ENCODE data around the gene ITIH1. TPM values are rescaled to one million over a fixed set of nuclear protein-coding genes. Genes with fewer than 3 reads are reported as not detected.

The ITIH1 gene
- total and polyA plus RNA-seq, 2 of the 4 experiments (the other 2 are of a cell fraction) = not detected

DNA sequence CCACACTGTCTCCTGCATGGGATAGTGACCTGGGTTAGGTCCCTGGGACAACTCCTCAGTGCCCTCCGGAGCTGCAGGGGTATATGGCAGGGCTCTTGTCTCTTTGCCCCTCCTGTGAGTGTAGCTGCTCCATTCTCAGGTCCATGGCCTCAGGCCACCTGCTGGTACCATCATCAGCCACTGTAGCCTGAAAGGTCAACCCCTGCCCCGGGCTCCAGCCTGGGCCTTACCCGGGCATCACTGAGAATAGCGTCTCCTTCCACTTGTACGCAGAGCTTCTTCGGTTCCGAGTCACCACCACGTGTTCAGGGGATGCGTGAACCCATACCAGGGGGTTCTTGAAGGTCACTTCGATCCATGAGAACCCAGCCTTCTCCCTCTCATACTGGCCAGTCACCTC lies 39.3 kb downstream of the ITIH1 start:
- Histone ChIP-seq H2BK5ac (ENCODE audit: low read depth, low read length, poor library complexity, severe bottlenecking) (no peak overlapping the region), H3K4ac (ENCODE audit: low read depth, low read length) (no peak overlapping the region), H3K4me3 (ENCODE audit: insufficient read depth, low read depth, low read length) (no peak overlapping the region), H2BK20ac (ENCODE audit: low read depth, low read length) (no peak overlapping the region), H3K9ac (ENCODE audit: low read depth, low read length) (no peak overlapping the region), H2BK120ac (ENCODE audit: low read depth, low read length) (no peak overlapping the region), H2AK9ac (replicated peaks; ENCODE audit: low read depth, low read length, poor library complexity) (no peak overlapping the region), H2AFZ (replicated peaks; ENCODE audit: low read length, poor library complexity) (no peak overlapping the region), H3K27me3 (ENCODE audit: control insufficient read depth, insufficient read depth, low read length) (peaks cover 18% of the 10 kb centered on the region), H3K4me1 (ENCODE audit: control insufficient read depth, insufficient read depth, low read length) (no peaks in the 10 kb centered on the region), H3K27ac (ENCODE audit: insufficient read depth, low read length) (no peak overlapping the region), H3K56ac (ENCODE audit: extremely low read depth, insufficient read depth, low read length) (no peak overlapping the region), H4K20me1 (ENCODE audit: insufficient read depth, low read length) (no peaks in the 10 kb centered on the region), H2BK15ac (ENCODE audit: low read depth, low read length) (no peak overlapping the region), H3K18ac (ENCODE audit: low read depth, low read length) (no peak overlapping the region), H3K79me1 (ENCODE audit: low read depth in 1 of 2, low read length in 2 of 2) (no peaks in the 10 kb centered on the region), H3K14ac (replicated peaks; ENCODE audit: low read depth, low read length) (no peak overlapping the region), H3K23ac (ENCODE audit: low read depth, low read length) (no peak overlapping the region), H3K4me2 (ENCODE audit: low read depth, low read length) (no peak overlapping the region), H4K5ac (ENCODE audit: low read depth, low read length) (no peak overlapping the region), H3K36me3 (ENCODE audit: control insufficient read depth, insufficient read depth, low read length) (no peaks in the 10 kb centered on the region), H4K91ac (ENCODE audit: insufficient read depth, low read depth, low read length) (no peak overlapping the region), H2AK5ac (ENCODE audit: low read depth, low read length) (no peak overlapping the region), H3K9me1 (ENCODE audit: insufficient read depth, low read length) (no peaks in the 10 kb centered on the region), H4K8ac (ENCODE audit: low read depth in 2 of 2, low read length in 2 of 2) (no peak overlapping the region), H3K9me3 (ENCODE audit: control insufficient read depth, insufficient read depth, low read length) (no peaks in the 10 kb centered on the region)
- dilution Hi-C loops (cut with HindIII; ENCODE audit: low sequenced_read_pairs, unreplicated experiment) = no loop called here
- ATAC-seq (ENCODE audit: low read depth) = no peak
- WGBS, 2 experiments (ENCODE audit: extremely low coverage in 2 of 2, insufficient read length in 1 of 2) = 90% methylated on average over 10 of the region's 10 CpGs; no CpG with 5 or more reads in 1 of the 2 experiments
- in situ Hi-C loops (cut with MboI; ENCODE audit: low sequenced_read_pairs) = no loop called here
- TF ChIP-seq MXI1 (IDR thresholded peaks at IDR 0.05; ENCODE audit: borderline replicate concordance, low read depth, low read length) = no peak
- TF ChIP-seq, protein P1, sequence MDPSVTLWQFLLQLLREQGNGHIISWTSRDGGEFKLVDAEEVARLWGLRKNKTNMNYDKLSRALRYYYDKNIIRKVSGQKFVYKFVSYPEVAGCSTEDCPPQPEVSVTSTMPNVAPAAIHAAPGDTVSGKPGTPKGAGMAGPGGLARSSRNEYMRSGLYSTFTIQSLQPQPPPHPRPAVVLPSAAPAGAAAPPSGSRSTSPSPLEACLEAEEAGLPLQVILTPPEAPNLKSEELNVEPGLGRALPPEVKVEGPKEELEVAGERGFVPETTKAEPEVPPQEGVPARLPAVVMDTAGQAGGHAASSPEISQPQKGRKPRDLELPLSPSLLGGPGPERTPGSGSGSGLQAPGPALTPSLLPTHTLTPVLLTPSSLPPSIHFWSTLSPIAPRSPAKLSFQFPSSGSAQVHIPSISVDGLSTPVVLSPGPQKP (IDR thresholded peaks at IDR 0.05; ENCODE audit: borderline replicate concordance, low read depth, low read length) = no peak
- TF ChIP-seq RCOR1 (IDR thresholded peaks at IDR 0.05; ENCODE audit: insufficient replicate concordance, low read length) = no peak
- TF ChIP-seq SMC3 (IDR thresholded peaks at IDR 0.05; ENCODE audit: low read depth, low read length) = no peak
- TF ChIP-seq, protein P2, sequence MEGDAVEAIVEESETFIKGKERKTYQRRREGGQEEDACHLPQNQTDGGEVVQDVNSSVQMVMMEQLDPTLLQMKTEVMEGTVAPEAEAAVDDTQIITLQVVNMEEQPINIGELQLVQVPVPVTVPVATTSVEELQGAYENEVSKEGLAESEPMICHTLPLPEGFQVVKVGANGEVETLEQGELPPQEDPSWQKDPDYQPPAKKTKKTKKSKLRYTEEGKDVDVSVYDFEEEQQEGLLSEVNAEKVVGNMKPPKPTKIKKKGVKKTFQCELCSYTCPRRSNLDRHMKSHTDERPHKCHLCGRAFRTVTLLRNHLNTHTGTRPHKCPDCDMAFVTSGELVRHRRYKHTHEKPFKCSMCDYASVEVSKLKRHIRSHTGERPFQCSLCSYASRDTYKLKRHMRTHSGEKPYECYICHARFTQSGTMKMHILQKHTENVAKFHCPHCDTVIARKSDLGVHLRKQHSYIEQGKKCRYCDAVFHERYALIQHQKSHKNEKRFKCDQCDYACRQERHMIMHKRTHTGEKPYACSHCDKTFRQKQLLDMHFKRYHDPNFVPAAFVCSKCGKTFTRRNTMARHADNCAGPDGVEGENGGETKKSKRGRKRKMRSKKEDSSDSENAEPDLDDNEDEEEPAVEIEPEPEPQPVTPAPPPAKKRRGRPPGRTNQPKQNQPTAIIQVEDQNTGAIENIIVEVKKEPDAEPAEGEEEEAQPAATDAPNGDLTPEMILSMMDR (conservative IDR thresholded peaks at IDR 0.05; ENCODE audit: low read depth, low read length) = no peak
- TF ChIP-seq CEBPB (IDR thresholded peaks at IDR 0.05; ENCODE audit: low read depth, low read length) = no peak
- no peak for TF ChIP-seq RFX5 (IDR thresholded peaks at IDR 0.05; ENCODE audit: low read depth, low read length)
- TF ChIP-seq CHD1 (IDR thresholded peaks at IDR 0.05; ENCODE audit: low read depth, low read length) = no peak
- TF ChIP-seq MAZ (IDR thresholded peaks at IDR 0.05; ENCODE audit: borderline replicate concordance, low read depth, low read length) = no peak
- TF ChIP-seq, protein P3, sequence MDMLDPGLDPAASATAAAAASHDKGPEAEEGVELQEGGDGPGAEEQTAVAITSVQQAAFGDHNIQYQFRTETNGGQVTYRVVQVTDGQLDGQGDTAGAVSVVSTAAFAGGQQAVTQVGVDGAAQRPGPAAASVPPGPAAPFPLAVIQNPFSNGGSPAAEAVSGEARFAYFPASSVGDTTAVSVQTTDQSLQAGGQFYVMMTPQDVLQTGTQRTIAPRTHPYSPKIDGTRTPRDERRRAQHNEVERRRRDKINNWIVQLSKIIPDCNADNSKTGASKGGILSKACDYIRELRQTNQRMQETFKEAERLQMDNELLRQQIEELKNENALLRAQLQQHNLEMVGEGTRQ (IDR thresholded peaks at IDR 0.05; ENCODE audit: low read depth, low read length) = no peak
- TF ChIP-seq POLR2A (IDR thresholded peaks at IDR 0.05; ENCODE audit: low read depth, low read length) = no peak
- no peak for TF ChIP-seq MAFK (IDR thresholded peaks at IDR 0.05; ENCODE audit: low read depth, low read length)
- no peak for TF ChIP-seq NFE2L2 (IDR thresholded peaks at IDR 0.05; ENCODE audit: low read depth, low read length)
- TF ChIP-seq FOS (IDR thresholded peaks at IDR 0.05; ENCODE audit: low read depth, low read length) = no peak
- TF ChIP-seq RAD21 (IDR thresholded peaks at IDR 0.05; ENCODE audit: low read length) = no peak
- no peak for TF ChIP-seq BHLHE40 (IDR thresholded peaks at IDR 0.05; ENCODE audit: low read depth, low read length)
- no peak for DNase-seq
- ChIA-PET CTCF (interaction anchor here (0.5 to 0.6 kb wide), 2 partner anchors 11 to 128 kb away, joined by 3 read pairs; no protein-coding TSS in a partner anchor), POLR2A (ENCODE audit: unreplicated experiment) (no interaction called here)
- no TSS peak for BruUV-seq (replicated peaks)
- intact Hi-C loops (cut with micrococcal nuclease) = no loop called here

Measured in IMR-90 (cell line).